Activated CD8-positive, alpha-beta T cell treated with anti-CD3 and anti-CD28 coated beads for 36 hours (primary cell): ENCODE results near the gene HES1. TPM values are rescaled to one million over a fixed set of nuclear protein-coding genes. Genes with fewer than 3 reads are reported as not detected.

ENCODE experiments used
- ATAC-seq: fragments of 200-7000 bp; cut with Tn5 transposase; one replicate; pipeline ENCODE4 v1.10.0; 2021; ENCODE audit warnings: mild to moderate bottlenecking, moderate library complexity
- CTCF ChIA-PET: fragments of 350-600 bp; sonication (Branson Sonifier 250); formaldehyde crosslinking; loops from one replicate; lab custom pipeline; 2021; ENCODE audit warnings: antibody characterized with exemption; lab: Charles Lee
- POLR2A ChIA-PET: fragments of 350-600 bp; sonication (Branson Sonifier 250); formaldehyde crosslinking; loops from one replicate; lab custom pipeline; 2021; ENCODE audit warnings: antibody characterized with exemption; lab: Charles Lee
- DNase-seq: peaks from one replicate; pipeline ENCODE4 v3.0.0-alpha.2; 2020
- H3K27ac Mint-ChIP-seq: one replicate; pipeline ENCODE4 v1.8.0; 2021; ENCODE audit warnings: mild to moderate bottlenecking, mixed read lengths
- H3K27me3 Mint-ChIP-seq: one replicate; pipeline ENCODE4 v1.8.0; 2021; ENCODE audit warnings: mixed read lengths
- H3K36me3 Mint-ChIP-seq: one replicate; pipeline ENCODE4 v1.8.0; 2021; ENCODE audit warnings: low read depth, mixed read lengths
- H3K4me1 Mint-ChIP-seq: one replicate; pipeline ENCODE4 v1.8.0; 2021; ENCODE audit warnings: low read depth, mixed read lengths
- H3K4me3 Mint-ChIP-seq: one replicate; pipeline ENCODE4 v1.8.0; 2021; ENCODE audit warnings: mild to moderate bottlenecking, moderate library complexity, mixed read lengths
- H3K9me3 Mint-ChIP-seq: one replicate; pipeline ENCODE4 v1.8.0; 2021; ENCODE audit warnings: mixed read lengths
- intact Hi-C: fragments of 100-400 bp; cut with micrococcal nuclease; formaldehyde crosslinking; loops from one replicate; pipeline ENCODE4 v1.10.0; 2022
- total RNA-seq, 2 experiments: library from RNA; stranded (reverse); gene quantifications; one replicate each; pipeline ENCODE4 v1.2.3, GENCODE V29; 2021
- TF ChIP-seq, protein P1 (sequence below): fragments of 200-600 bp; IDR thresholded peaks from one replicate; pipeline ENCODE4 v1.8.0; 2022; ENCODE audit warnings: antibody characterized with exemption, mild to moderate bottlenecking

The HES1 gene
- total RNA-seq, 2 experiments from 2014 or later = not detected

DNA sequence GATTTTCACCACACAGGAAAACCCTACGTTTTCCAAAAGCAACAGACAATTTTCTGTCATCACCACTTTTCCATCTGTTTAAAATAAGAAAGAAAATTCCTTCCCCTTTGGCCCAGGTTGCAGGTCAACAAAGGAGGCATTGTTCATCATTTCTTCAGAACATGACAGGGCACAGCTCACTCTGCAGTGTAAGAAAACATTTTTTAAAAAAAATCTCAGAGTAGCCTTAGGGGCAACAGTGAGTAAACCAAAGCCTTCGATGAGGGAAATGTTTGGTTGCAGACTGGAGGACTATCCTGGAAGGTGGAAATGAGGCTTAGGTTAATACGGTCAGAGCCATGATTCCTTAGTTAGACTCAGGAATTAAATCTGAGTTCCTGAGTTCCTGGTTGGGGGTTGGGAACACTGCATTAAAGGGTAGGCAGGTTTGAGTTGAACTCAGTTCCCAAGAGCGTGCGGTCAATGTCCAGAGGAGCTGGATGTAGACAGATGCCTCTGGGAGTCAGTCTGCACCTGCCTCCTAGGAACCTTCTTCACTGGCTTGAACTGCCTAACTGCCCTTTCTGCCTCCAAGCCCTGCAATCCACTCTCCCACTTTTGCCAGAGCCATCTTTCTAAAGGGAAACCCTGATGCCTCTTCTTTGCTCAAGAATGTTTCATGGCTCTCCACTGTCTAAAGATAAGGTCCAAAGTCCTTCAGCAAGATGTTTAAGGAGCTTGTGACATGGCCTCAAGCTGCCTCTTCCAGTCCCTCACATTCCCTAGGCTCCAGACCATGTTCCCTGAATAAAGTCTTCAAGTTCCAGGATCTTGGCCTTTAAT lies 3.3 kb upstream of the HES1 start:
- intact Hi-C loops = loop anchor here (10.0 kb wide), 2 partner anchors 258 to 468 kb away; no protein-coding TSS in a partner anchor
- CTCF ChIA-PET = interaction anchor here (0.6 to 1.7 kb wide), 3 partner anchors 183 to 356 kb away, joined by 3 to 6 read pairs (median 3); no protein-coding TSS in a partner anchor
- no peaks in the 10 kb centered on the region for H3K9me3 Mint-ChIP-seq
- H3K4me1 Mint-ChIP-seq = peaks cover 36% of the 10 kb centered on the region
- H3K36me3 Mint-ChIP-seq = no peaks in the 10 kb centered on the region
- POLR2A ChIA-PET = interaction anchor here (0.6 to 1.0 kb wide), 2 partner anchors 193 to 217 kb away, joined by 3 read pairs; no protein-coding TSS in a partner anchor
- ATAC-seq (no peak), DNase-seq (no peak)
- H3K27me3 Mint-ChIP-seq = peaks cover 65% of the 10 kb centered on the region
- no peak overlapping the region for H3K4me3 Mint-ChIP-seq
- H3K27ac Mint-ChIP-seq = no peak overlapping the region
- TF ChIP-seq, protein P1, sequence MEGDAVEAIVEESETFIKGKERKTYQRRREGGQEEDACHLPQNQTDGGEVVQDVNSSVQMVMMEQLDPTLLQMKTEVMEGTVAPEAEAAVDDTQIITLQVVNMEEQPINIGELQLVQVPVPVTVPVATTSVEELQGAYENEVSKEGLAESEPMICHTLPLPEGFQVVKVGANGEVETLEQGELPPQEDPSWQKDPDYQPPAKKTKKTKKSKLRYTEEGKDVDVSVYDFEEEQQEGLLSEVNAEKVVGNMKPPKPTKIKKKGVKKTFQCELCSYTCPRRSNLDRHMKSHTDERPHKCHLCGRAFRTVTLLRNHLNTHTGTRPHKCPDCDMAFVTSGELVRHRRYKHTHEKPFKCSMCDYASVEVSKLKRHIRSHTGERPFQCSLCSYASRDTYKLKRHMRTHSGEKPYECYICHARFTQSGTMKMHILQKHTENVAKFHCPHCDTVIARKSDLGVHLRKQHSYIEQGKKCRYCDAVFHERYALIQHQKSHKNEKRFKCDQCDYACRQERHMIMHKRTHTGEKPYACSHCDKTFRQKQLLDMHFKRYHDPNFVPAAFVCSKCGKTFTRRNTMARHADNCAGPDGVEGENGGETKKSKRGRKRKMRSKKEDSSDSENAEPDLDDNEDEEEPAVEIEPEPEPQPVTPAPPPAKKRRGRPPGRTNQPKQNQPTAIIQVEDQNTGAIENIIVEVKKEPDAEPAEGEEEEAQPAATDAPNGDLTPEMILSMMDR = no peak

DNA sequence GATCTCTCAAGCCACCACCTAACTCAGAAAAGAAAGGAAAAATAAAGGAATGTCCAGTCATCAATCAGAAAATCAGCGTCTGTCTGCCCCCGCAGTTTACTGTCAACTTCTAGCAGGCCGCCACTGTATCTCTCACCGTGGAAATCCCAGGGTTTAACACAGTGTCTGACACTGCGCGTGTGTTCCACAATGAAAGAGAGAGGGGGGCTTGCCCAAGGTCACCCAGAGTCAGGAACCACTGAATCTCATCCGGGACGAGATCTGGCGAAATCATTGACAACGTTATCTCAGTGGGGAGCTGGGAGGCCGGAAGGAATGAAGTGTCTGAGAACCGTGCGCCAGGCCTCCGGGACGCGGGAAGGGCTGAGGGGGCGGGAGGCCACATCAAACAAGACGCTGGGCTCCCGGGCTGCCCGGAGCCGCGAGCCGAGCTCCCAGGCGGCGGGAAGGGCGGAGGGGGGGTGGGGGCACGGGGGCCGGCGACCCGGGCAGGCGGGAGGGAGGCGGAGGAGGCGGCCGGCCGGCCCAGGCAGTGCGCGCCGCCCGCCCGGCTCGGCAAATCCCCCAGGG lies 2.2 kb upstream of the HES1 start:
- Mint-ChIP-seq H3K27me3 (peaks cover 64% of the 10 kb centered on the region), H3K4me1 (peaks cover 39% of the 10 kb centered on the region), H3K4me3 (peak overlapping the region; percentile 65), H3K36me3 (no peaks in the 10 kb centered on the region), H3K27ac (peak overlapping the region; percentile 56), H3K9me3 (no peaks in the 10 kb centered on the region)
- ChIA-PET CTCF (interaction anchor here (1.3 kb wide), 1 partner anchor 182 kb away, joined by 3 read pairs; no protein-coding TSS in a partner anchor), POLR2A (interaction anchor here (1.0 kb wide), 1 partner anchor 192 kb away, joined by 3 read pairs; no protein-coding TSS in a partner anchor)
- TF ChIP-seq, protein P1 = no peak
- intact Hi-C loops = loop anchor here (10.0 kb wide), 2 partner anchors 259 to 469 kb away; no protein-coding TSS in a partner anchor
- peak; percentile 32 for DNase-seq
- no peak for ATAC-seq

DNA sequence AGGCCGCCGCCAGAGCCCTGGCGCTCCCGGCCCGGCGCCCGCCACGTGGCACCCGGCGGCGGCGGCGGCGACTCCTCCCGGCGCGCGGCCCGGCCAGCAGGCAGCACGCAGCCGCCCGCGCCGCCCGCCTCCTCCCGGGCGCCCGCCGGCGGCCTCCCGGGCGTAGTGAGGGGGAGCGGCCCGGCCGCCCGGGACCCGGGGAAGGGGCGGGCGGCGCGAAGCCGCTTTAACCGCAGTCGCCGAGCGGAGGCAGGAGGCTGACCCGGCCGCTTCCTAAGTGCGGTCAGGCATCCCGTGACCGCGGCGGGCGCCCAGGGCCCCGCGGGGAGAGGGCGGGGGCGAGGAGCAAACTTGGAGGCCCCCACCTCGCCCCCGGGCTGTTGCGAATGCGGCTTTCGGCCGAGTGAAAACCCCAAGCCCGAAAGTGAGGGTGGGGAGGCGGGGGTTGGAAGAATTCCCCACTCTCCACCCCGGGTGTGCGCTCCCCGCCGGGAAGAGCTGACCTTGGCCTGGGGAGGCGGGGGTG lies 1.7 kb upstream of the HES1 start:
- Mint-ChIP-seq H3K4me1 (peaks cover 39% of the 10 kb centered on the region), H3K36me3 (no peaks in the 10 kb centered on the region), H3K4me3 (no peak overlapping the region), H3K9me3 (no peaks in the 10 kb centered on the region), H3K27ac (no peak overlapping the region), H3K27me3 (peaks cover 69% of the 10 kb centered on the region)
- ATAC-seq (peak; percentile 12), DNase-seq (peak; percentile 51)
- ChIA-PET POLR2A (no interaction called here), CTCF (interaction anchor here (1.2 kb wide), 1 partner anchor 181 kb away, joined by 4 read pairs; no protein-coding TSS in a partner anchor)
- TF ChIP-seq, protein P1 = no peak
- intact Hi-C loops = loop anchor here (10.0 kb wide), 2 partner anchors 259 to 469 kb away; no protein-coding TSS in a partner anchor

DNA sequence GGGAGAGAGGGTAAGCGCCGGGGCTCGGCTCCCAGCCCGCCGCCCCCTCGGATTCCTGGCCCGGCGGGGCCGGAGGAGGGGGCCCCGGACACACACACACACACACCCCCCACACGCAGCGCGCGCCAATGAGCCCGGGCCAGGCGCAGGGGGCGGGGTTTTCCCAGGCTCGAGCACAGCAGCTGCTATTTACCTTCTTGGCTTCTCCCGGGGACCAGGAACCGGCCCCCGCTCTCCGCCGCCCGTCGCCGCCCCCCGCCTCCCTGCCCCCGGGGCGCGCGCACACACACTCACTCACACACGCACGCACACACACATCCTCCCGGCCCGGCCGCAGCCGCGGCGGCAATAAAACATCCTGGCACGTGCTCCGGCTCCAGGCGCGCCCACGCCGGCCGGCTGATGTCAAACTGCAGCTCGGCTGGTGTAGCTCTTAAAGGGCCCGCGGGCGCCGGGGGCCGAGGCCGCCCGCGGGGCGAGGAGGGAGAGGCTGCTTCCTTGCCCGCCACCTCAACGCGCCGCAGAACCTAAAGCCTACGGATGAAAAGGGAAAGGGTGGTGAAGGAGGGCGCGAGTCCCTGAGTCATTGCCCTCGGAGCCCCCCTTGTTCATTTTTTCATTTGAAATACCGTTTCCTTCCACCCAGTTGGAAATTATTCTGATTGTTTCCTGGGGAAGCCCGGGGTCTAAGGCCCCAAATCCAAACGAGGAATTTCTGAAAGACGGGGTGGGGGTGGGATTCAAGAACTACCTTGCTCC lies 1.0 kb upstream of the HES1 start:
- Mint-ChIP-seq H3K4me1 (peaks cover 39% of the 10 kb centered on the region), H3K4me3 (peak overlapping the region; percentile 63), H3K36me3 (no peaks in the 10 kb centered on the region), H3K27me3 (peaks cover 72% of the 10 kb centered on the region), H3K9me3 (no peaks in the 10 kb centered on the region), H3K27ac (peak overlapping the region; percentile 75)
- ChIA-PET CTCF (interaction anchor here (1.2 kb wide), 1 partner anchor 180 kb away, joined by 4 read pairs; no protein-coding TSS in a partner anchor), POLR2A (no interaction called here)
- ATAC-seq = peak; percentile 58
- DNase-seq = peak; percentile 92
- intact Hi-C loops = loop anchor here (5.0 to 10.0 kb wide), 4 partner anchors 172 to 470 kb away; no protein-coding TSS in a partner anchor
- TF ChIP-seq, protein P1 = no peak
